ENCODE measurements around the gene HBZ. TPM values are rescaled to one million over a fixed set of nuclear protein-coding genes. Genes with fewer than 3 reads are reported as not detected.
"Not testable (repeated sequence)": the region's sequence is repeated elsewhere in the genome, so short reads cannot be mapped to it uniquely, and the experiment has no call there.

The HBZ gene
- total RNA-seq, 1 donor: not detected

DNA sequence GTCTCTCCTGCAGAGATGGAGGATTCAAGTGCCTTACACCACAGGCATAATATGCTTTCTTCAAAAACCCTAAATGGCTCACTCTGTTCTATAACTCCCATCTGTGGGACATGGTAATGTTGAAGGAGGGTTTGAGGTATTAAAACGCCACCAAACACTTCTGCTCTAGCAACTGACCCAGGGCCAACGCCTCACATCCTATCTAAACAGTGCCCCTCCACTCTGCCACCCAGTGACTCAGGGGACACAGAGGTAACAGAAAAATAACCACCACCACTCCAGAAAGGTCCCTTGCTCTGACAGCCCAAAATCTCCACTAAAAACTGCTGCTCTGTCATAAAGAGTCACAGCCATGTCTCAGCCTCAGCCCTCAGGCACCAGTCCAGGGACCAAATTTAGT lies 31.7 kb upstream of the HBZ start:
- no peak overlapping the region for H3K4me2 ChIP-seq (ENCODE audit: insufficient read depth, low read length)
- no peaks in the 10 kb centered on the region for H3K4me1 ChIP-seq (ENCODE audit: insufficient read depth, low read length)
- no peak overlapping the region for H3K27ac ChIP-seq (ENCODE audit: low read depth, low read length)
- no peaks in the 10 kb centered on the region for H3K9me3 ChIP-seq (ENCODE audit: low read depth, low read length)
- H3K4me3 ChIP-seq (ENCODE audit: insufficient read depth, low read length): no peak overlapping the region
- no peak overlapping the region for H2AFZ ChIP-seq (ENCODE audit: low read length)
- no peak for DNase-seq (ENCODE audit: insufficient read length, low spot score, missing footprints)
- H3K27me3 ChIP-seq (ENCODE audit: insufficient read depth, low read length): no peaks in the 10 kb centered on the region
- peaks cover 12% of the 10 kb centered on the region for H3K79me2 ChIP-seq (ENCODE audit: insufficient read depth, low read length)
- H3K36me3 ChIP-seq (ENCODE audit: insufficient read depth, low read length): peaks cover 26% of the 10 kb centered on the region
- peaks cover 50% of the 10 kb centered on the region for H4K20me1 ChIP-seq (ENCODE audit: insufficient read depth, low read length)
- TF ChIP-seq, protein P1, sequence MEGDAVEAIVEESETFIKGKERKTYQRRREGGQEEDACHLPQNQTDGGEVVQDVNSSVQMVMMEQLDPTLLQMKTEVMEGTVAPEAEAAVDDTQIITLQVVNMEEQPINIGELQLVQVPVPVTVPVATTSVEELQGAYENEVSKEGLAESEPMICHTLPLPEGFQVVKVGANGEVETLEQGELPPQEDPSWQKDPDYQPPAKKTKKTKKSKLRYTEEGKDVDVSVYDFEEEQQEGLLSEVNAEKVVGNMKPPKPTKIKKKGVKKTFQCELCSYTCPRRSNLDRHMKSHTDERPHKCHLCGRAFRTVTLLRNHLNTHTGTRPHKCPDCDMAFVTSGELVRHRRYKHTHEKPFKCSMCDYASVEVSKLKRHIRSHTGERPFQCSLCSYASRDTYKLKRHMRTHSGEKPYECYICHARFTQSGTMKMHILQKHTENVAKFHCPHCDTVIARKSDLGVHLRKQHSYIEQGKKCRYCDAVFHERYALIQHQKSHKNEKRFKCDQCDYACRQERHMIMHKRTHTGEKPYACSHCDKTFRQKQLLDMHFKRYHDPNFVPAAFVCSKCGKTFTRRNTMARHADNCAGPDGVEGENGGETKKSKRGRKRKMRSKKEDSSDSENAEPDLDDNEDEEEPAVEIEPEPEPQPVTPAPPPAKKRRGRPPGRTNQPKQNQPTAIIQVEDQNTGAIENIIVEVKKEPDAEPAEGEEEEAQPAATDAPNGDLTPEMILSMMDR (IDR thresholded peaks at IDR 0.05; ENCODE audit: extremely low read depth, low read depth, low read length): no peak

DNA sequence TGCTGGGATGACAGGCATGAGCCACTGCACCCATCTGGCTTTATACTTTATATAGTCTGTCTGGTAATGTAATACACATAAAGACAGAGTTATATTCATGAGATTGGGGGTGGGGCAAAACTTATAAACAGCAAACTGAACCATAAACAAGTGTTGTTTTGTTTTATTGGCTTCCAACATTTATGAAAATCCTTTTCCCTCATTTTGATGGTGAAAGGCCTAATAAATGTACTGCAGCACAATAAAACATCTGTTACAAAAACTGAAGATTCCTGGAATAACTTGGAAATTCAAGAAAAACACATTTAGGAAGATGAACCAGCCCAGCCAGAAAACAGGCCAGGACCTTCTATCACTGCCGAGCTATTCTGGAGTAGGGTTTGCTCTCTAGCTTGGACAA lies 30.1 kb upstream of the HBZ start:
- H3K79me2 ChIP-seq (ENCODE audit: insufficient read depth, low read length): peaks cover 15% of the 10 kb centered on the region
- peaks cover 51% of the 10 kb centered on the region for H4K20me1 ChIP-seq (ENCODE audit: insufficient read depth, low read length)
- H3K27ac ChIP-seq (ENCODE audit: low read depth, low read length): no peak overlapping the region
- TF ChIP-seq, protein P1 (IDR thresholded peaks at IDR 0.05; ENCODE audit: extremely low read depth, low read depth, low read length): no peak
- H3K9me3 ChIP-seq (ENCODE audit: low read depth, low read length): no peaks in the 10 kb centered on the region
- no peak overlapping the region for H2AFZ ChIP-seq (ENCODE audit: low read length)
- H3K4me1 ChIP-seq (ENCODE audit: insufficient read depth, low read length): no peaks in the 10 kb centered on the region
- H3K4me3 ChIP-seq (ENCODE audit: insufficient read depth, low read length): no peak overlapping the region
- no peak for DNase-seq (ENCODE audit: insufficient read length, low spot score, missing footprints)
- no peaks in the 10 kb centered on the region for H3K27me3 ChIP-seq (ENCODE audit: insufficient read depth, low read length)
- H3K4me2 ChIP-seq (ENCODE audit: insufficient read depth, low read length): no peak overlapping the region
- peaks cover 13% of the 10 kb centered on the region for H3K36me3 ChIP-seq (ENCODE audit: insufficient read depth, low read length)

DNA sequence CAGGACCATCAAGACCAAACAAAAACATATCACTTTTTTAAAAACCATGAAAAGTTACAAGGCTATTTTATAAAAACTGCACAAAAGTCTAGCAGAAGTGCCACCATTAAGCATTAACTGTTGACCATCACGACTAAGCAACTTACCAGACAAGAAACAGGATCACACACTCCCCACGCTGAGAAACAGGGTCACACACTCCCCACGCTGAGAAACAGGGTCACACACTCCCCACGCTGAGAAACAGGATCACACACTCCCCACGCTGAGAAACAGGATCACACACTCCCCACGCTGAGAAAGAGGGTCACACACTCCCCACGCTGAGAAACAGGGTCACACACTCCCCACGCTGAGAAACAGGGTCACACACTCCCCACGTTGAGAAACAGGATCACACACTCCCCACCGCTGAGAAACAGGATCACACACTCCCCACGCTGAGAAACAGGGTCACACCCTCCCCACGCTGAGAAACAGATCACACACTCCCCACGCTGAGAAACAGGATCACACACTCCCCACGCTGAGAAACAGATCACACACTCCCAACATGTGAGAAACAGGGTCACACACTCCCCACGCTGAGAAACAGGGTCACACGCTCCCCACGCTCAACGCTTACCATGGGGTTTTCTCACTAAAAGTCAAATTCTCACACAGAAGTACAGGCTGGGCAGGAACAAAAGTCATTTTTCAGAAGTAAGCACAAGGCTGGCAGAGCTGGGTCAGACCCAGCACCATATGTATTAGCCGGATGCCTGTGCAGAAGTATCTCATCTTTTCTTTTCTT lies 28.7 kb upstream of the HBZ start:
- H3K27ac ChIP-seq (ENCODE audit: low read depth, low read length); H2AFZ ChIP-seq (ENCODE audit: low read length); H3K9me3 ChIP-seq (ENCODE audit: low read depth, low read length); H3K27me3 ChIP-seq (ENCODE audit: insufficient read depth, low read length); H3K4me3 ChIP-seq (ENCODE audit: insufficient read depth, low read length); H3K4me2 ChIP-seq (ENCODE audit: insufficient read depth, low read length); H3K4me1 ChIP-seq (ENCODE audit: insufficient read depth, low read length): not testable (repeated sequence)
- DNase-seq (ENCODE audit: insufficient read length, low spot score, missing footprints): peak; percentile 39
- H4K20me1 ChIP-seq (ENCODE audit: insufficient read depth, low read length): peaks cover 38% of the 10 kb centered on the region
- H3K79me2 ChIP-seq (ENCODE audit: insufficient read depth, low read length): peaks cover 16% of the 10 kb centered on the region
- peaks cover 13% of the 10 kb centered on the region for H3K36me3 ChIP-seq (ENCODE audit: insufficient read depth, low read length)

DNA sequence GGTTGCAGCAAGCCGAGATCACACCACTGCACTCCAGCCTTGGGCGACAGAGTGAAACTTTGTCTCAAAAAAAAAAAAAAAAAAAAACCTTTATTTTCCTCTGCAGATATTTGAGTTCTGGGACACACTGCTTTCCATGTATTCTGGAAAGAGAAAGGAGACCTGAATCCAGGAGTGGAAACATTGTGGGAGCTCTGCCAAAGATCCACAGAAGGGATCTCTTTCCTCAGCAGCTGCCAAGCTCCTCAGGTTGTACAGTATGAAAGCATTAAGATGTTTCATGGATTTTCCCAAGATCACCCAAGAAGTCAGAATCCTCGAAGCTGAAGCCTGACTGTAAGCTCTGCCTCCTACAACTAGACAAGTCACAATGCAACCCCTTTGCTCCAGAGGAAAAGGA lies 27.4 kb upstream of the HBZ start:
- H4K20me1 ChIP-seq (ENCODE audit: insufficient read depth, low read length): peaks cover 35% of the 10 kb centered on the region
- TF ChIP-seq, protein P1 (IDR thresholded peaks at IDR 0.05; ENCODE audit: extremely low read depth, low read depth, low read length): no peak
- no peak overlapping the region for H3K4me3 ChIP-seq (ENCODE audit: insufficient read depth, low read length)
- no peak for DNase-seq (ENCODE audit: insufficient read length, low spot score, missing footprints)
- no peaks in the 10 kb centered on the region for H3K4me1 ChIP-seq (ENCODE audit: insufficient read depth, low read length)
- no peak overlapping the region for H2AFZ ChIP-seq (ENCODE audit: low read length)
- H3K79me2 ChIP-seq (ENCODE audit: insufficient read depth, low read length): peaks cover 27% of the 10 kb centered on the region
- no peak overlapping the region for H3K4me2 ChIP-seq (ENCODE audit: insufficient read depth, low read length)
- H3K27me3 ChIP-seq (ENCODE audit: insufficient read depth, low read length): no peaks in the 10 kb centered on the region
- H3K36me3 ChIP-seq (ENCODE audit: insufficient read depth, low read length): peaks cover 16% of the 10 kb centered on the region
- no peaks in the 10 kb centered on the region for H3K9me3 ChIP-seq (ENCODE audit: low read depth, low read length)
- no peak overlapping the region for H3K27ac ChIP-seq (ENCODE audit: low read depth, low read length)
